GM13976 (cell line): ENCODE data around the gene ATP6V1C2.
"Not testable (repeated sequence)": the region's sequence is repeated elsewhere in the genome, so short reads cannot be mapped to it uniquely, and the experiment has no call there.

Experiments
- DNase-seq: peaks from one replicate; pipeline ENCODE4 v3.0.0; 2012; ENCODE audit warnings: low spot score
- in situ Hi-C: fragments of 300-500 bp; cut with MboI; formaldehyde crosslinking; loops from one replicate; pipeline ENCODE4 v1.12.0; 2022; ENCODE audit warnings: low sequenced_read_pairs, mixed read lengths, inconsistent platforms; ENCODE audit not compliant: unreplicated experiment
- TF ChIP-seq, protein P1 (sequence below): IDR thresholded peaks from 2 replicates; pipeline ENCODE4 v1.5.1; 2012; ENCODE audit warnings: borderline replicate concordance, mild to moderate bottlenecking; ENCODE audit not compliant: insufficient read depth; ENCODE audit errors: extremely low read depth, missing control alignments, control extremely low read depth

ATP6V1C2 gene

DNA sequence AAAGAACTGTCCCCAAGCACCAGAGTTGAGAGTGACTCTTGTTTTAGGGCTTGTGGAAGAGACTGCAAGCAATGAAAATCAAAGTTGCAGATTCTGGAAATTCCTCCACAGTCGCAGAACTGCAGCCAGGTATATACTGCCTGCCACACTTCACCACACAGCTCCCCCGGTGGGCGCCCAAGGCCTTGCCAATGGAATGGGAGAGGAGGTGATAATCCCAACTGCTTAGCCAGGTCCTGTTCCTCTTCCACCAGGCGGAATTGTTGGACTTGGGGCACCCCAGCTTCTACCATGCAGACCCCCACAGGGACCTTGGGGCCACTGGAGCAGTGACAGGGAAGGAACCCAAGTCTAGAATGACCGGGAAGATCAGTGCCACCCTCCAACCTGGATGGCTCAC, 96.0 kb downstream of the ATP6V1C2 start:
- no peak for DNase-seq
- TF ChIP-seq, protein P1, sequence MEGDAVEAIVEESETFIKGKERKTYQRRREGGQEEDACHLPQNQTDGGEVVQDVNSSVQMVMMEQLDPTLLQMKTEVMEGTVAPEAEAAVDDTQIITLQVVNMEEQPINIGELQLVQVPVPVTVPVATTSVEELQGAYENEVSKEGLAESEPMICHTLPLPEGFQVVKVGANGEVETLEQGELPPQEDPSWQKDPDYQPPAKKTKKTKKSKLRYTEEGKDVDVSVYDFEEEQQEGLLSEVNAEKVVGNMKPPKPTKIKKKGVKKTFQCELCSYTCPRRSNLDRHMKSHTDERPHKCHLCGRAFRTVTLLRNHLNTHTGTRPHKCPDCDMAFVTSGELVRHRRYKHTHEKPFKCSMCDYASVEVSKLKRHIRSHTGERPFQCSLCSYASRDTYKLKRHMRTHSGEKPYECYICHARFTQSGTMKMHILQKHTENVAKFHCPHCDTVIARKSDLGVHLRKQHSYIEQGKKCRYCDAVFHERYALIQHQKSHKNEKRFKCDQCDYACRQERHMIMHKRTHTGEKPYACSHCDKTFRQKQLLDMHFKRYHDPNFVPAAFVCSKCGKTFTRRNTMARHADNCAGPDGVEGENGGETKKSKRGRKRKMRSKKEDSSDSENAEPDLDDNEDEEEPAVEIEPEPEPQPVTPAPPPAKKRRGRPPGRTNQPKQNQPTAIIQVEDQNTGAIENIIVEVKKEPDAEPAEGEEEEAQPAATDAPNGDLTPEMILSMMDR, result peak; percentile 24
- in situ Hi-C loops, result no loop called here

DNA sequence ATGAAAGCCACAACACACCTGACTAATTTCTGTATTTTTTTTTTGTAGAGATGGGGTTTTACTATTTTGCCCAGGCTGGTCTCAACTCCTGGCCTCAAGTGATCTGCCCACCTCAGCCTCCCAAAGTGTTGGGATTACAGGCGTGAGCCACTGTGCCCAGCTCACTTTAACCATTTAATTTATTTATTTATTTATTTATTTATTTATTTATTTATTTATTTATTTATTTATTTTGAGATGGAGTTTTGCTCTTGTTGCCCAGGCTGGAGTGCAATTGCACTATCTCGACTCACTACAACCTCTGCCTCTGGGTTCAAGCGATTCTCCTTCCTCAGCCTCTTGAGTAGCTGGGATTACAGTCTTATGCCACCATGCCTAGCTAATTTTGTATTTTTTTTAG, 96.9 kb downstream of the ATP6V1C2 start:
- in situ Hi-C loops, DNase-seq: not testable (repeated sequence)

DNA sequence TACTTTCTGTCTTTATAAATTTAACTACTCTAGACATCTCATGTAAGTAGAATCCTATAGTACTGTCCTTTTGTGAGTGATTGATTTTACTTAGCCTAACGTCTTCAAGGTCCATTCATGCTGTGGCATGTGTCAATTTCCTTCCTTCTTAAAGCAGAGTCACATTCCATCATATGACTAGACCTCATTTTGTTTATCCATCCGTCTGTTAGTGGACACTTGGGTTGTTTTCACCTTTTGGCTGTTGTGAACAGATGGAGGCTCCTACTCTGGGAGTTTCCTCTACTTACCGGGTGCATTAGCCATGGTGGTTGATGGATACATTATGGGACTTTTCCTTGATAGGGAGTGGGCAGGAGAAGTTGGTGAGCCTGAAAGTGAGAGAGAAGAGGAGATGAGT, 97.6 kb downstream of the ATP6V1C2 start:
- DNase-seq, result no peak
- in situ Hi-C loops, result no loop called here
- TF ChIP-seq, protein P1, result no peak

DNA sequence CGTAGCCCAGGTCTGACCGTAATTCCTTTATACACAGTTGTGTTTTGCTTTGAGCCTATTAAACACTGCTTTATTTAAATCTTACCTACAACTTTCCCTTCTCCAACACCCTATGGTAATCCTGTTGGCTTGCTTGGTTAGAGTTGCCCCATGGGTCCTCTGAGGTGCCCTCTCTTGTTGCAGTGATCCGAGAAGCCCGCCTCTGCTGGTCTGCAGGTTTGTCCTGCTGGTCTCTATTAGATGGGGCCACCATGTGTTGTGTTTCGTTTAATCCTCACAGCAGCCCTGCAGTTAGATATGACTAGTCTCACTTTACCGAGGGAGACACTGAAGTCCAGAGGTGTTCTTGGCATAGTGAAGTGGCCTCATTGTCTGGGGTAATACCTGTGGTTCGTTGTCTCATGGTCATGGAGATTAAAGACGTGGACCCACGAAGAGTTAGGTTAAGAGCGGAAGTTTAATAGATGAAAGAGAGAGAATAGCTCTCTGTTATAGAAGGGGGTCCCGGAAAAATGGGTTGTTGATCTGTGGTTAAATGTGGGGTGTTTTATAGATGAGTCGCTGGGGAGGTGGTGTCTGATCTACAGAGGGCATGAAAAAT, 98.4 kb downstream of the ATP6V1C2 start:
- DNase-seq, result no peak
- in situ Hi-C loops, result no loop called here
- TF ChIP-seq, protein P1, result no peak

DNA sequence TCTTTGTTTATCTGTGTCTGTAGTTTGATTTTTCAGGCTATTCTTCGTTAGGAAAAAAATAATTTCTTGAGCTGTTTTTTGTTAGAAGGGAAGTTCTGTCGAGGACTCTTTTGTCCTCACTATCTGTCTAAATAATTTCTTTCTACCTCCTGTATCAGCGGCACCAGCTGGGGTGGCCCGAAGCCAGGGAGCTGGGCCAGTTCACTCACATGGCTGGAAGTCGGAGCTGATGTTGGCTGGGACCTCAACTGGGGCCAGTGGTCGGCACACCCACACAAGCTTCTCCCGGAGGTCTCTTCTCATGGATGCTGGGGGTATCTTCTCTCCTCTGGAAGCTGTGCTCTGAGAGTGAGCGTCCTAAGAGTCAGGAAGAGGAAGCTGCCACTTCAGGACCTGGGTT, 99.1 kb downstream of the ATP6V1C2 start:
- DNase-seq, result no peak
- TF ChIP-seq, protein P1, result no peak
- in situ Hi-C loops, result no loop called here

DNA sequence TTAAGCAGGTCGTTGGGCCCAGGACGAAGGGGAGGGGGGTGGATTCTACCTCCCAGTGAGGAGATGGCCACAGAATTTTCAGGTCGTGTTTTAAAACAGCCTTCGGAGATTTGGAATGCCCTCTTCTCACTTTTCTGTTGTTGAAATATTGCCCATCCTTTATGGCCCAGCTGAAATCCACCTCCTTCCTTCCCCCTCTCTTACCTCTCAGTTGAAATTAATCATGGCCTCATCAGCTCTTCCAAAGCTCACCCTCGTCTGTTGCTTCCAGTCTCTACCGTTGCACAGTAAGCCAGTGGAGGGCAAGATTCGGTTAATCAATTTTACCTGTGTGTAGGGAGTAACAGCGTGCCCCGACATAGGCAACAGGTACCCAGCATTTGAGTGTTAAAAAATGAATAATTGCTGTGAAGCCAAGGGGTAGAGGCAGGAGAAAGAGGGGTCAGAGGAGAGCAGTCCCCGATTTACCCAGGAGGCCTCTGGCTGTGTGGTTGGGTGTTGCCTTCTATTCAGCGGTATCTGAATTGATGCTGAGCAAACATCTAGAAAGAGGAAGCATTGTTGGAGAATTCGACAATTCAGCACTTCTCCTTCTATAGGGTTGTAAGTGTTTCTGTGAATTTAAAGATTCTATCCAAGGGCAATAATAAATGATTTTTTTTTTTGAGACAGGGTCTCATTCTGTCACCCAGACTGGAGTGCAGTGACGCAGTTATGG, 99.7 kb downstream of the ATP6V1C2 start:
- TF ChIP-seq, protein P1, result no peak
- in situ Hi-C loops, result no loop called here

DNA sequence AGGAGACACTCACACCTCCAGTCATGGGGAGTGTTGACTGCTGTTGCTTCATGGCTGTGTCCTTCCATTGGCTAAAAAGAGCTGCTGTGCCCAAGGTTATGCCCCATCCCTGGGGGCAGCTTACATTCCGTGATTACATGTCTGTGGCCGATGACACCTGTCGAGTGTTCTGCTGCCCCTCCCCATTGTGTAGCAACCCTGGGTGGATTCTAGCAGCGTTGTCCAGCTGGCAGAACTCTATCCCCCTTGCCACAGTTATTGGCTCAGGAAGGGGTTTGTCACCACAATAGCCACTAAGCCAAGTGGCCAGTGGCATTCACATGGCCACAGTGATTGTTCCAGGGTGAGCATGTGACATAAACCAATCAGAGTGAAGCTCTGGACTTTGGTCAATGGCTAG, 102.8 kb downstream of the ATP6V1C2 start:
- TF ChIP-seq, protein P1, result no peak

More for the DNA sequence above, 99.7 kb downstream of the ATP6V1C2 start:
- DNase-seq, result no peak

More for the DNA sequence above, 102.8 kb downstream of the ATP6V1C2 start:
- in situ Hi-C loops, result no loop called here
- no peak for DNase-seq
